ENCODE measurements around the gene HIGD1C. TPM values are rescaled to one million over a fixed set of nuclear protein-coding genes. Genes with fewer than 3 reads are reported as not detected.
"Not testable (repeated sequence)": the region's sequence is repeated elsewhere in the genome, so short reads cannot be mapped to it uniquely, and the experiment has no call there.

HIGD1C gene
- total RNA-seq, 1 experiment from 2014 or later = not detected

- no peak for DNase-seq
- Histone ChIP-seq H3K27me3 (no peaks in the 10 kb centered on the region), H3K9me3 (replicated peaks) (0 out of 2 replicates have a peak, but pooled peaks cover 4% of the 10 kb centered on the region), H3K4me1 (no peaks in the 10 kb centered on the region), H3K4me3 (no peak overlapping the region), H3K27ac (no peak overlapping the region), H3K36me3 (no peaks in the 10 kb centered on the region)
Measured at GRCh38 chr12:50949801-50950302, 2.5 kb upstream of the HIGD1C start.

- H3K27ac ChIP-seq = no peak overlapping the region
- DNase-seq = no peak
- no peaks in the 10 kb centered on the region for H3K36me3 ChIP-seq
- no peaks in the 10 kb centered on the region for H3K27me3 ChIP-seq
- H3K9me3 ChIP-seq (replicated peaks) = 0 out of 2 replicates have a peak, but pooled peaks cover 1% of the 10 kb centered on the region
- no peak overlapping the region for H3K4me3 ChIP-seq
- no peaks in the 10 kb centered on the region for H3K4me1 ChIP-seq
Measured at GRCh38 chr12:50951112-50951511, 1.2 kb upstream of the HIGD1C start.

- Histone ChIP-seq H3K36me3 (no peaks in the 10 kb centered on the region), H3K27ac (no peak overlapping the region), H3K27me3 (no peaks in the 10 kb centered on the region), H3K4me3 (no peak overlapping the region), H3K4me1 (no peaks in the 10 kb centered on the region), H3K9me3 (replicated peaks) (no peaks in the 10 kb centered on the region)
- DNase-seq = no peak
Measured at GRCh38 chr12:50953047-50953446, 703 bp downstream of the HIGD1C start.

GRCh38 chr12:50954789-50955188 is 2.4 kb downstream of the HIGD1C start:
- H3K36me3 ChIP-seq; H3K4me3 ChIP-seq; H3K9me3 ChIP-seq (replicated peaks); DNase-seq; H3K27me3 ChIP-seq; H3K4me1 ChIP-seq; H3K27ac ChIP-seq: not testable (repeated sequence)

- DNase-seq = no peak
- no peak overlapping the region for H3K4me3 ChIP-seq
- H3K27ac ChIP-seq = no peak overlapping the region
- no peaks in the 10 kb centered on the region for H3K36me3 ChIP-seq
- no peaks in the 10 kb centered on the region for H3K27me3 ChIP-seq
- H3K4me1 ChIP-seq = no peaks in the 10 kb centered on the region
- H3K9me3 ChIP-seq (replicated peaks) = no peaks in the 10 kb centered on the region
Measured at GRCh38 chr12:50955288-50955687, 2.9 kb downstream of the HIGD1C start.

- DNase-seq = no peak
- Histone ChIP-seq H3K9me3 (replicated peaks) (no peaks in the 10 kb centered on the region), H3K27me3 (no peaks in the 10 kb centered on the region), H3K4me1 (no peaks in the 10 kb centered on the region), H3K4me3 (no peak overlapping the region), H3K27ac (no peak overlapping the region), H3K36me3 (no peaks in the 10 kb centered on the region)
Measured at GRCh38 chr12:50955697-50956096, 3.4 kb downstream of the HIGD1C start.

GRCh38 chr12:50960130-50960529 is 7.8 kb downstream of the HIGD1C start:
- DNase-seq = peak in 1 of 2 experiments; percentile 14
- Histone ChIP-seq H3K4me1 (no peaks in the 10 kb centered on the region), H3K36me3 (no peaks in the 10 kb centered on the region), H3K4me3 (no peak overlapping the region), H3K9me3 (replicated peaks) (no peaks in the 10 kb centered on the region), H3K27ac (no peak overlapping the region), H3K27me3 (no peaks in the 10 kb centered on the region)

GRCh38 chr12:50961708-50962107 is 9.4 kb downstream of the HIGD1C start:
- H3K36me3 ChIP-seq = no peaks in the 10 kb centered on the region
- no peaks in the 10 kb centered on the region for H3K9me3 ChIP-seq (replicated peaks)
- no peak for DNase-seq
- no peaks in the 10 kb centered on the region for H3K4me1 ChIP-seq
- H3K27me3 ChIP-seq = no peaks in the 10 kb centered on the region
- H3K27ac ChIP-seq = no peak overlapping the region
- no peak overlapping the region for H3K4me3 ChIP-seq

GRCh38 chr12:50964432-50964831 is 12.1 kb downstream of the HIGD1C start:
- Histone ChIP-seq H3K36me3 (no peaks in the 10 kb centered on the region), H3K27me3 (no peaks in the 10 kb centered on the region), H3K4me1 (no peaks in the 10 kb centered on the region), H3K4me3 (no peak overlapping the region), H3K9me3 (replicated peaks) (no peaks in the 10 kb centered on the region), H3K27ac (no peak overlapping the region)
- no peak for DNase-seq

- H3K36me3 ChIP-seq = peaks cover 10% of the 10 kb centered on the region
- DNase-seq = no peak
- 0 out of 2 replicates have a peak, but pooled peaks cover under 1% of the 10 kb centered on the region for H3K9me3 ChIP-seq (replicated peaks)
- no peak overlapping the region for H3K27ac ChIP-seq
- H3K4me1 ChIP-seq = no peaks in the 10 kb centered on the region
- H3K27me3 ChIP-seq = no peaks in the 10 kb centered on the region
- no peak overlapping the region for H3K4me3 ChIP-seq
Measured at GRCh38 chr12:50971946-50972345, 19.6 kb downstream of the HIGD1C start.

GRCh38 chr12:50979369-50980052 is 27.2 kb downstream of the HIGD1C start:
- Histone ChIP-seq H3K36me3 (no peaks in the 10 kb centered on the region), H3K27ac (no peak overlapping the region), H3K27me3 (no peaks in the 10 kb centered on the region), H3K4me1 (no peaks in the 10 kb centered on the region), H3K9me3 (replicated peaks) (0 out of 2 replicates have a peak, but pooled peaks cover 7% of the 10 kb centered on the region), H3K4me3 (no peak overlapping the region)
- DNase-seq = no peak

- Histone ChIP-seq H3K4me1 (no peaks in the 10 kb centered on the region; the same call in 1 of the 2 replicates), H3K9me3 (replicated peaks) (0 out of 2 replicates have a peak, but pooled peaks cover 7% of the 10 kb centered on the region), H3K27me3 (no peaks in the 10 kb centered on the region), H3K4me3 (no peak overlapping the region), H3K36me3 (0 out of 2 replicates have a peak, but pooled peaks cover 2% of the 10 kb centered on the region), H3K27ac (no peak overlapping the region)
- no peak for DNase-seq
Measured at GRCh38 chr12:50980545-50980944, 28.2 kb downstream of the HIGD1C start.

GRCh38 chr12:50981319-50982239 is 29.2 kb downstream of the HIGD1C start:
- DNase-seq = no peak
- Histone ChIP-seq H3K36me3 (peaks cover 4% of the 10 kb centered on the region; the same call in 1 of the 2 replicates), H3K4me1 (no peaks in the 10 kb centered on the region; the same call in 1 of the 2 replicates), H3K9me3 (replicated peaks) (0 out of 2 replicates have a peak, but pooled peaks cover 7% of the 10 kb centered on the region), H3K27ac (no peak overlapping the region), H3K27me3 (no peaks in the 10 kb centered on the region), H3K4me3 (no peak overlapping the region)

GRCh38 chr12:50984586-50985298 is 32.4 kb downstream of the HIGD1C start:
- Histone ChIP-seq H3K27ac (no peak overlapping the region), H3K9me3 (replicated peaks) (0 out of 2 replicates have a peak, but pooled peaks cover 3% of the 10 kb centered on the region), H3K4me3 (no peak overlapping the region), H3K4me1 (no peaks in the 10 kb centered on the region; the same call in 1 of the 2 replicates), H3K36me3 (peaks cover 24% of the 10 kb centered on the region), H3K27me3 (no peaks in the 10 kb centered on the region)
- DNase-seq = no peak

Measured in SJCRH30 (cell line).